Measurements from ENCODE around the gene IRAK1BP1.
"Not testable (repeated sequence)": the region's sequence is repeated elsewhere in the genome, so short reads cannot be mapped to it uniquely, and the experiment has no call there.

The IRAK1BP1 gene, protein sequence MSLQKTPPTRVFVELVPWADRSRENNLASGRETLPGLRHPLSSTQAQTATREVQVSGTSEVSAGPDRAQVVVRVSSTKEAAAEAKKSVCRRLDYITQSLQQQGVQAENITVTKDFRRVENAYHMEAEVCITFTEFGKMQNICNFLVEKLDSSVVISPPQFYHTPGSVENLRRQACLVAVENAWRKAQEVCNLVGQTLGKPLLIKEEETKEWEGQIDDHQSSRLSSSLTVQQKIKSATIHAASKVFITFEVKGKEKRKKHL

DNA sequence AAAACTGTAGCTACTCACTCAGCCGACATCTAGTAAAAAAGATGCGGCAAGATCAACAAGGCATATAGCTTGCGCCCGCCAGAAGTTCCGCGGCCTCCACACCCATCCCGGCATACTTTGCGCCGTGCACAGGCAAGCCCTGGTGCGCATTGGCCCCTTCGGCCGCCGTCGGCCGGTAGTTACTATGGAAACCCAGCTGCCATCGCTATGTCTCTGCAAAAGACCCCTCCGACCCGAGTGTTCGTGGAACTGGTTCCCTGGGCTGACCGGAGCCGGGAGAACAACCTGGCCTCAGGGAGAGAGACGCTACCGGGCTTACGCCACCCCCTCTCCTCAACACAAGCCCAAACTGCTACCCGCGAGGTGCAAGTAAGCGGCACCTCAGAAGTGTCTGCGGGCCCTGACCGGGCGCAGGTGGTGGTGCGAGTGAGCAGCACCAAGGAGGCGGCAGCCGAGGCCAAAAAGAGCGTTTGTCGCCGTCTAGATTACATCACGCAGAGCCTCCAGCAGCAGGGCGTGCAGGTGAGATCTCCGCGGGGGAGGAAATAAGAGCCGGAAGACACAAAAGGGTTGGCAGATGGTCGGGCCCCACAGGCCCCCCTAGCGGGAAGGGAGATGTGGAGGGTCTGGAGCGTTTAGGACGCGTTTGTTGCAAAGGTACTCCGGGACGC is at the start of gene IRAK1BP1:
Gene IRAK1BP1, plus strand, starts transcription at position 182 of the 671 bp plus-strand sequence. Its CDS starts 26 bp downstream, at position 208.
- peak; percentile 98 for ATAC-seq
- peak within 1 kb of the TSS; percentile 92 to 94 for H3K4me3 Mint-ChIP-seq
- peak within 1 kb of the TSS; percentile 89 to 96 for H3K27ac Mint-ChIP-seq
- peak; percentile 82 to 89 for DNase-seq
- H3K4me1 Mint-ChIP-seq: peaks cover 9% of the 10 kb centered on the region
- H3K9me3 Mint-ChIP-seq: no peaks in the 10 kb centered on the region
- no peaks in the 10 kb centered on the region for H3K27me3 Mint-ChIP-seq

DNA sequence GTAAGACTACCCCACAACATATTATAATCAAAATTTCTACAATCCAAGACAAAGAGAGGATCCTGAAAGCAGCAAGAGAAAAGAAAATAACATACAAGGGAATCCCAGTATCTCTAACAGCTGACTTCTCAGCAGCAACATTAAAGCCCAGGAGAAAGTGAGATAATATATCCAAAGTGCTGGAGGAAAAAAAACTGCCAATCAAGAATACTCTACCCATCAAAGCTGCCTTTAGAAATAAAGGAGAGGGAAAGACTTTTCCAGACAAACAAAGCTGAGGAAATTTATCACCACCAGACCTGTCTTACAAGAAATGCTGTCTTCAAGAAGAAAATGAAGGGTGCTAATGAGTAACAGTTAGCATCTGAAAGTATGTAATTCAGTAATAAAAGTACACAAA is 43.3 kb upstream of the IRAK1BP1 start:
- H3K9me3 Mint-ChIP-seq: peaks cover under 1 to 13% of the 10 kb centered on the region in 2 donors
- ATAC-seq (no peak), DNase-seq (no peak)
- H3K4me3 Mint-ChIP-seq: no peak overlapping the region
- no peak overlapping the region for H3K27ac Mint-ChIP-seq
- peaks cover 8% of the 10 kb centered on the region for H3K27me3 Mint-ChIP-seq
- H3K4me1 Mint-ChIP-seq: no peaks in the 10 kb centered on the region

DNA sequence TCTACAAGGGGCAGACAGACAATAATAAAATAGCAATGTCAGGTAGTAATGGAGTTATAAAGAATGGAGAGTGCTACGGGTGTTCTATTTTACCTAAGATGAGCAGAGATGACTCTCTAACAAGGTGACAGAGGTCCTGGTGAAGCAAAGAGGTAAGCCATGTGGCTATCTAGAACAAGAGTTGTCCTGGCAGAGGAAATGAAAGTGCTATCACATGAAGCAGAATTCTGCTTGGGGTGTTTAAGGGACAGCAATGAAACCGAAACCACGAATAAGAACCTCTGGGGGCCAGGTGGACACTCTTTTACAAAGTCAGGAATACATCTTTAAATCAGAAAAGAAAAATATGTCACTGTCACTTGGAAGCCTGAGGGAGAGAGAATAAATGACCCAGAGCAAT is 37.9 kb upstream of the IRAK1BP1 start:
- no peaks in the 10 kb centered on the region for H3K9me3 Mint-ChIP-seq
- ATAC-seq (no peak), DNase-seq (no peak)
- H3K27ac Mint-ChIP-seq: no peak overlapping the region
- H3K4me3 Mint-ChIP-seq: no peak overlapping the region
- H3K4me1 Mint-ChIP-seq: no peaks in the 10 kb centered on the region
- peaks cover 8% of the 10 kb centered on the region for H3K27me3 Mint-ChIP-seq

DNA sequence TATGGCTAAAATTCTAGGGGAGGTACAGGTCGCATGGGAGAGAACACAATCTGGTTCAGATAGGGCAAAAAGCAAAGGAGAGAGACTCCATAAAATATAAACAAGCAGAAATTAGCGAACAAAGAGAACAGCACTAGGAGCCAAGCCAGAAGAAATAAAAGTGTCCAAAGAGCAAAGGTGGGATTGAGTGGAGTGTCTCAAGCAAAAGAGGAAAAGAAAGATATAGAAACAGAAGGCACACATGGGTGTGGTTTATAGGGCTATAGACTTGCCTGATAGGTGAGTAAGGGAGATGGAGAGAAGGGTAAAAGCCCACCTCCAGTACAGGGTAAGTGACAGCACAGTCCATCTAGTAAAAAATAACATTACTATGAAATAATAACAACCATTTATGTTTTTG is 36.5 kb upstream of the IRAK1BP1 start:
- Mint-ChIP-seq H3K27ac (no peak overlapping the region), H3K4me1 (no peaks in the 10 kb centered on the region), H3K9me3 (no peaks in the 10 kb centered on the region), H3K4me3 (no peak overlapping the region), H3K27me3 (peaks cover 8% of the 10 kb centered on the region)
- ATAC-seq: no peak
- DNase-seq: no peak

DNA sequence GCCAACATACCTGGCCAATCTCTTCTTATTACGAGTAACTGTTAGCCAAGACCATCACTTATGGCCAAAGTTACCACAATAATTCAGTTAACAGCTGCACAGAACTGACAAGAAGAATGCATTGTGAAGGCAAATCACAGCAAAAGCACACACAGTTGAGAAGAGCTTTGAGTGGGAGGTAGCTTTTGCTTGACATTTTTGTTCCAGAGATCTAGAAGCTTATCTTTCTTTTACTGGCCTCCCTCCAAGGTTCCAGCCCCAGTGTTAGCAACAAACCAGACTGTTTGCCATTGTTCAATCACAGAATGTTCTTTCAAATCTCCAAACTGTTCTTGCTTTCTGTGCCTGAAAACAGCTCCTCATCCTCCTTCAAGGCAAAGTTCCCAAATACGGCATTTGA is 35.9 kb upstream of the IRAK1BP1 start:
- H3K4me3 Mint-ChIP-seq: no peak overlapping the region
- ATAC-seq: no peak
- H3K27me3 Mint-ChIP-seq: peaks cover 8% of the 10 kb centered on the region
- H3K4me1 Mint-ChIP-seq: no peaks in the 10 kb centered on the region
- no peak for DNase-seq
- H3K9me3 Mint-ChIP-seq: no peaks in the 10 kb centered on the region
- no peak overlapping the region for H3K27ac Mint-ChIP-seq

DNA sequence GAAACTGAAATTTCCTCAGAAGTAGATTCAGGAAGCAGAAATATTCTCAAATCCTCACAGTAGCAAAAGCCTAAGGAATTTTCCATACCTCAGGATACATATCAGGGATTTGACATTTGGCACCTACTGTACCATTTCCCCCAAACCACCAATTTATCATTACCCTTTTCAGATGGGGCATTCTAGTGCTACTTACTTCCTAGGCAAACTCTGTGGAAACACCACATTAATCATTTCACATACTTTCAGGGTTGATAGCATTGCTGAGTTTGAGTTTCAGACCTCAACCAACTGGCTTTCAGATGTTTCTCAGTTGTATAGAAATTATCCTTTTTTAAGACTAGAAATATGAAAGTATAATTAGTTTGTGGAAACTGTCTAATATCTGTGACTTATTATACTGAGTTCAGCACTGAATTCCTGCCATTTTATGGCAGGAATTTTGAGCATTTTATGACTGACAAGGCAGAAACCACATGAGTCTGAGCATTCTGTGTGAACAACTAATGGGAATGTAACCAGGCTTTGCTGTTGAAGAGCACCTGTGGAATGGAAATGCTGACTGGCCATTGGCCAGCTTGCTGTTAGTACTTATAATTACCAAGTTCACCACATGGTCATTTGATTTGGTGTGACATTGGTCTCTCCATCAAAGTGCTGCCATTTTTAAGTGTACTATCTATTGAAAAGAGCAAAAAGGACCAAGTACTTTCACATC is 35.1 kb upstream of the IRAK1BP1 start:
- no peak for DNase-seq
- Mint-ChIP-seq H3K9me3 (no peaks in the 10 kb centered on the region), H3K27ac (no peak overlapping the region), H3K27me3 (peaks cover 8% of the 10 kb centered on the region), H3K4me3 (no peak overlapping the region), H3K4me1 (no peaks in the 10 kb centered on the region)
- no peak for ATAC-seq

DNA sequence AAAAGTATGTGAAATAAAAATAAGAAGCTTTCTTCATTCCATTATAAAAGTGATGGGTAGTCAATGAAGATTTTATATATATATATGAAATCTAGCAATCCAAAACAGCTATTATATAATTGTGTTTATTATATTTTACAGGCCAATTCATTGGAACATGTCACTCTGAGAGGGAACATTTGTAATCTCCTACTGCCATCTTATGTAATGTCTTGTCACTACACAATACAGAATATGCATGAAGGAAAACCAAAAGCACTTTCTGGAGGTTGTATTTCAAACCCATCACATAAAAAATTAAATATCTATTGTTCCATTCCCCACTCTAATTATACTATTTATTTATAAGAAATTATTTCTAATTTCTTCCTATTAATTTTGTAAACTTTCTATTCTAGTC is 31.5 kb upstream of the IRAK1BP1 start:
- H3K27ac Mint-ChIP-seq: no peak overlapping the region
- DNase-seq: no peak
- H3K9me3 Mint-ChIP-seq: no peaks in the 10 kb centered on the region
- no peak overlapping the region for H3K4me3 Mint-ChIP-seq
- H3K27me3 Mint-ChIP-seq: peaks cover 16% of the 10 kb centered on the region
- no peak for ATAC-seq
- H3K4me1 Mint-ChIP-seq: no peaks in the 10 kb centered on the region

DNA sequence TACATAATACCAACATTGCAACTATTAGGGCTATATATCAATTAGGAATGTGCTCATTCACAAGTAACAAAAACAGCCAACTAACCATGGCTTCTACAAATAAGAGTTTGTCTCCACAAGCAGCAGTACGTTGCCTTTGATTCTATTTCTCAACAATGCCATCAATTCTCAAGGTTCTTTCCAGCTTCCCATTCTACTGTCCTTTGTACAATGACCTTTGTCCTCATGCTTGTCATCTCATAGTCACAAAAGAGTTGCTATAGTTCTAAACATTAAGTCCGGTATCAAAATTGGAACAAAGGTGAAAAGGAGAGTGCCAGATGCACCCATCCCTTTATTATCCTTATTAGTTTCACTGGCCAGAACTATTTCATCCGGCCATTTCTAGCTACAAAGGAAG is 30.8 kb upstream of the IRAK1BP1 start:
- DNase-seq: no peak
- no peak for ATAC-seq
- Mint-ChIP-seq H3K27me3 (peaks cover 16% of the 10 kb centered on the region), H3K27ac (no peak overlapping the region), H3K4me1 (no peaks in the 10 kb centered on the region), H3K9me3 (no peaks in the 10 kb centered on the region), H3K4me3 (no peak overlapping the region)

DNA sequence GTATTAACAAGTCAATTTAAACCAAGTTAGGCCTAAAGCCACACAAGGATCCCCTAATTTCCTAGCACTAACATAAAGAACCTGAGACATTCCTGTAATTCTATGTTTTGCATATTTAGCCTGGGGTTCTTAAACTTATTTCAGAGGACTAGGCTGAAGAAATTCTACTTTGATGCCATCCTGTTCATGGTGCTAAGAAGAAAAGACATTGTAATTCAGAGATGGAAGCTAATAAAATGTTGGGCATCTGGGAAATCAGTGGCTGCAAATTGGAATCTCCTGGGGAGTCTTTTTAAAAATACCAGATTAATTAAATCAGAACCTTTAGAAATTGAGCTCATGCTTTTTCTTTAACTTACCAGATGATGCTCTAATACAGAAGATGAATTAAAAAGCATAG is 26.2 kb upstream of the IRAK1BP1 start:
- no peak overlapping the region for H3K27ac Mint-ChIP-seq
- DNase-seq: no peak
- ATAC-seq: no peak
- H3K9me3 Mint-ChIP-seq: no peaks in the 10 kb centered on the region
- no peak overlapping the region for H3K4me3 Mint-ChIP-seq
- H3K4me1 Mint-ChIP-seq: no peaks in the 10 kb centered on the region
- peaks cover 16% of the 10 kb centered on the region for H3K27me3 Mint-ChIP-seq

DNA sequence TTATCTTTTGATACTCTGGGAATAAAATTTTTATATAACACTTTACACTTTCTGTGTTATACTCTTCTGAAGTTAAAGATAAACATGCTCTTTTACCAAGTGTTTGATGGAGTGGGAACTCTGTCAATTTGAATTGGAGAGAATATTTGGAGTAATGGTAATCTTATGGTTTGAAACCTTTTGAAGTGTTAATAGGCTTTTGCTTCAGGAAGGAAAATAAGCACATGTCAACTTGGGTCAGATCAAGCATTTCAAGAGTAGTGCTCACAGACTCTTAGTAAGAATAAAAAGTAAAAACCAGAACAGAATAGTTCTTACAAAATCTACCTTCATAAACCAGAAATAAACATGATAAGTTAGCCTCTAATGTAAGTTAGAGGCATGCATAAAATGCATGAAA is 24.4 kb upstream of the IRAK1BP1 start:
- no peak overlapping the region for H3K4me3 Mint-ChIP-seq
- H3K27ac Mint-ChIP-seq: no peak overlapping the region

DNA sequence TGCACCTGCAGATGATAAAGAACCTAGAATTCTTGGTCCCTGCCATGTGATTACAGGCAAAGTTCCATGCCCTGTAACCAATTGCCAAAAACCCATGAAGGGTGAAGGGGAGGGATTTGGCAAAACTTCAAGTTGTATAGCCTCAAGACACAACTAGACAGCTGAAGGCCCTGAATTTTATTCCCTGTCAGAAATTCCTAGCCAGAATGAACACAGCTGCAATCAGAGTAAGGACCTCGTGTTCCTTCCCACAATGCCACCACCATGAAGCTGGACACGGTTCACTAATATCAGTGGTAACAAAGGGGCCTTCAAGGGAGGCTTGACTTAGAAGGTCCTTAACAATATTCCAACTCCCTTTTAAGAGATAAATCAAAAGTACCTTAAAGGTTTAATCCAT is 22.5 kb upstream of the IRAK1BP1 start:
- no peaks in the 10 kb centered on the region for H3K4me1 Mint-ChIP-seq
- H3K27ac Mint-ChIP-seq: no peak overlapping the region
- no peaks in the 10 kb centered on the region for H3K9me3 Mint-ChIP-seq
- ATAC-seq (no peak), DNase-seq (no peak)
- H3K27me3 Mint-ChIP-seq: no peaks in the 10 kb centered on the region
- H3K4me3 Mint-ChIP-seq: no peak overlapping the region

More for the DNA sequence above, 24.4 kb upstream of the IRAK1BP1 start:
- Mint-ChIP-seq H3K9me3 (no peaks in the 10 kb centered on the region), H3K4me1 (no peaks in the 10 kb centered on the region), H3K27me3 (peaks cover 16% of the 10 kb centered on the region)
- ATAC-seq (no peak), DNase-seq (no peak)

DNA sequence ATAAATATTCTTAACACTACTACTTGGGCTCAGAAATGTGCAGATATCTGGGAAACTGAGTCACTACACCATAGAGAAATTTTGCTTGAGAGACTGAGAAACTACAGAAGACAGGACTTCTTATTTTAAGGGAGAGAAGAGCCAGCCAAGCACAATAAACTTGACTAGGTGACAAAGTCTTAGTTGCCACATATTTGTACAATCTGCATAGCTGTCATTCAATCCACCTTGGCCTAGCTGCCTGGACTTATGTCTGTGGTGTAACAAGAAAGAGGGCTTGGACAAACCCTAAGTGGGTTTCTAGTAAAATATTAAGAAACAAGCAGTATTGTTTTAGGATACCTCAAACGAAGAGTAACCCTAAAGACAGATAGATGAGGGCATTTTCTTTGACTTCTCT is 21.8 kb upstream of the IRAK1BP1 start:
- Mint-ChIP-seq H3K4me3 (no peak overlapping the region), H3K27me3 (no peaks in the 10 kb centered on the region), H3K27ac (no peak overlapping the region), H3K9me3 (no peaks in the 10 kb centered on the region), H3K4me1 (no peaks in the 10 kb centered on the region)
- ATAC-seq (no peak), DNase-seq (no peak)

DNA sequence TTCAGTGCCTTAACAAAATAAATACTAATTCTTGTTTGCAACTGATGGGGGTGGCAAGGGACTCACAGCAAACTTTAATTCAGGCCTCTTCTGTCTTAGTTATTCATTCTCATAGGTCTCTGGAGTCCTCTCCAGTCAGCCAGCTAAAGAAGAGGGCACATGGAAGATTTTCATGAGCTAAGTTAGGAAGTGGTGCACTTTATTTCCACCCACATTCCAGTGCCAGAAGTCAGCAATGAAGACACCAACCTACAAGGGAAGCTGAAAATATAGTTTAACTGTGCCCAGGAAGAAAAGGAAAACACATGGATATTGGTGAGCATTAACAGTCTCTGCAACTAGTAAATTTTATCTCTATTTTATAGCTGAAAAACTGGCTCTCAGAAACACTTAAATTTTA is 16.7 kb upstream of the IRAK1BP1 start:
- no peaks in the 10 kb centered on the region for H3K27me3 Mint-ChIP-seq
- DNase-seq: no peak
- no peak for ATAC-seq
- H3K4me1 Mint-ChIP-seq: no peaks in the 10 kb centered on the region
- H3K27ac Mint-ChIP-seq: no peak overlapping the region
- no peak overlapping the region for H3K4me3 Mint-ChIP-seq
- H3K9me3 Mint-ChIP-seq: no peaks in the 10 kb centered on the region

DNA sequence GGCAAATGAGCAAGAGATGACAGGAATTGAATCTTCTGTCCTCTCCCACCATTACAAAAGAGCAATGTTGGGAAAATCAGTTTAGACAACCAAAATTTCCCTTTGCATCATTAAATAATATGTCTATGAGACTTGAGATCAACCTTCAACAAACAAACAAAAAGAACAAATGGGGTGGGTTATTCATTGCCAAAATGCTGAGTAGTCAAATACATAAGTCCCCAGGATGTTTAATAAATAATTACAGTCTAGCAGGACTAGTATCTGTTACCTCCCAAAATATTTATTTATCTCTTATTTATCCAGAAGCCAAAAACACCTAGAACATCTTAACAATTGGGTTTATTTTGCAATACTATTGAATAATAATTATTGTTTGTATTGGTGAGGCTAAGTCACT is 16.2 kb upstream of the IRAK1BP1 start:
- Mint-ChIP-seq H3K27ac (no peak overlapping the region), H3K9me3 (no peaks in the 10 kb centered on the region), H3K4me1 (no peaks in the 10 kb centered on the region), H3K27me3 (no peaks in the 10 kb centered on the region), H3K4me3 (no peak overlapping the region)
- DNase-seq (no peak), ATAC-seq (no peak)

DNA sequence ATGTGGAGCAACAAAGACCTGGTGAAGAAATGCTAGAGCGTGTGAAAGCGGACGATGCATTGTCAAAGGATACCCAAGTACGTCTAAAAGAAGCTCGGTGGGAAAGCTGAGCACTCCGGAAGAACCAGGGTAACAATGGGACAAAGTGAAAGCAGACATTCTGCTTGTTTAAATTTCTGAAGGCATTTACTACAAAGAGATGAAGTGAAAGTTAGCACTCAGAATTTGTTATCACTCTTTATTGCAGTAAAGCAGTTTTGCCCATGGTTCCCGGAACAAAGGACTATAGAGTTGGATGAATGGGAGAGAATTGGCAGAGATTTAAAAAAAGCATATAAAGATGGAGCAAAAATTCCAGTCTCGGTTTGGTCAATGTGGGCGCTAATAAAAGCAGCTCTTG is 12.8 kb upstream of the IRAK1BP1 start:
- Mint-ChIP-seq H3K4me3 (no peak overlapping the region), H3K4me1 (no peaks in the 10 kb centered on the region), H3K27ac (no peak overlapping the region), H3K9me3 (peaks cover 0 to 9% of the 10 kb centered on the region in 2 donors), H3K27me3 (no peaks in the 10 kb centered on the region)
- ATAC-seq (no peak), DNase-seq (no peak)

DNA sequence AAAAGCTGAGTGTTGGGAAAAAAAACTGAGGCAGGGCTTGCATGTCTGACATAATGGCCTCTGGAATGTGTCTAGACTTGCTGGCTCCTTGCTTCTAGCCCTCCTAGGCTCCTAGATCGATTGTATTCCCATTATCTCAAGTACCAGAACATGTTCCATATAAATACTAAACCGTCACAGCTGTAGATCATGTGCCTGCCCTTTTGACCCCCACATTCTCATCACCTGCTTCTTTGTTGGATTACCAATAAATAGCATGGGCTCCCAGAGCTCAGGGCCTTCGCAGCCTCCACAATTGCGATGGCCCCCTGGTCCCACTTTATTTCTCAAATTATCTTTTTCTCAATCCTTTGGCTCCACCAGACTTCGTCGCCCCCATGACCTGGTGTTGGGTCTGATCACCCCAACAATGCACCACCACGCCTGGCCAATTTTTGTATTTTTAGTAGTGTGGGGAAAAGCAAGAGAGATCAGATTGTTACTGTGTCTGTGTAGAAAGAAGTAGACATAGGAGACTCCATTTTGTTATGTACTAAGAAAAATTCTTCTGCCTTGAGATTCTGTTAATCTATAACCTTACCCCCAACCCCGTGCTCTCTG is 8.9 kb upstream of the IRAK1BP1 start:
- not testable (repeated sequence) for H3K4me1 Mint-ChIP-seq, DNase-seq, H3K27ac Mint-ChIP-seq, H3K27me3 Mint-ChIP-seq, ATAC-seq, H3K4me3 Mint-ChIP-seq
- peaks cover 0 to 15% of the 10 kb centered on the region in 2 donors for H3K9me3 Mint-ChIP-seq

Data from stimulated activated naive CD8-positive, alpha-beta T cell treated with anti-CD3 and anti-CD28 coated beads, Interleukin-15, amount 100 ng/mL, for 72 hours (primary cell).